Measurements from ENCODE around the gene PLBD1.

DNA sequence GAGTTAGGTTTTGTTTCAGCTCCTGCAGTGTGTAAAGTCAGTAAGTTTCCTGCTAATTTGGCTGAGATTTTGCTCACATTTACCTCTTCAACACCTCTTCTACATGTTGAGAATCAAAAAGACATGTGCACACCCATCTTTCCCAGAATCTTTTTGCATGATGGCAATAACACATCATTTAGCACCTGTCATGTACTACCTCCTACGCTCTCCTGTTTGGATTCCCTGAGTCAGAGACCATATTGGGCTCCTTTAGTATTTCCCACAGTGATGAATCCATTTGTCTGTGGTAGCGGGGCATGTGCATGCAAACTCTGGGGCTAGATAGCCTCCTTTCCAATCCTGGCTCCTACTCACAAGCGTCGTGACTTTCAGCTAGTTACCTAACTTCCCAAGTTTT, 20.1 kb downstream of the PLBD1 start:
- TF ChIP-seq, protein P1, sequence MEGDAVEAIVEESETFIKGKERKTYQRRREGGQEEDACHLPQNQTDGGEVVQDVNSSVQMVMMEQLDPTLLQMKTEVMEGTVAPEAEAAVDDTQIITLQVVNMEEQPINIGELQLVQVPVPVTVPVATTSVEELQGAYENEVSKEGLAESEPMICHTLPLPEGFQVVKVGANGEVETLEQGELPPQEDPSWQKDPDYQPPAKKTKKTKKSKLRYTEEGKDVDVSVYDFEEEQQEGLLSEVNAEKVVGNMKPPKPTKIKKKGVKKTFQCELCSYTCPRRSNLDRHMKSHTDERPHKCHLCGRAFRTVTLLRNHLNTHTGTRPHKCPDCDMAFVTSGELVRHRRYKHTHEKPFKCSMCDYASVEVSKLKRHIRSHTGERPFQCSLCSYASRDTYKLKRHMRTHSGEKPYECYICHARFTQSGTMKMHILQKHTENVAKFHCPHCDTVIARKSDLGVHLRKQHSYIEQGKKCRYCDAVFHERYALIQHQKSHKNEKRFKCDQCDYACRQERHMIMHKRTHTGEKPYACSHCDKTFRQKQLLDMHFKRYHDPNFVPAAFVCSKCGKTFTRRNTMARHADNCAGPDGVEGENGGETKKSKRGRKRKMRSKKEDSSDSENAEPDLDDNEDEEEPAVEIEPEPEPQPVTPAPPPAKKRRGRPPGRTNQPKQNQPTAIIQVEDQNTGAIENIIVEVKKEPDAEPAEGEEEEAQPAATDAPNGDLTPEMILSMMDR (IDR thresholded peaks at IDR 0.05): no peak
- TF ChIP-seq POLR2A (IDR thresholded peaks at IDR 0.05): no peak
